Naive thymus-derived CD4-positive, alpha-beta T cell (primary cell): Measurements from ENCODE around the gene MORN3. TPM values are rescaled to one million over a fixed set of nuclear protein-coding genes. Genes with fewer than 3 reads are reported as not detected.
"Not testable (repeated sequence)": the region's sequence is repeated elsewhere in the genome, so short reads cannot be mapped to it uniquely, and the experiment has no call there.

ENCODE experiments used
- ATAC-seq: fragments of 150-1000 bp; cut with Tn5 transposase; 2 replicates; pipeline ENCODE4 v1.10.0; 2021; ENCODE audit warnings: mild to moderate bottlenecking, moderate library complexity
- CTCF ChIA-PET: fragments of 350-600 bp; sonication (Branson Sonifier 250); formaldehyde crosslinking; loops from one replicate; lab custom pipeline; 2021; ENCODE audit warnings: antibody characterized with exemption; lab: Charles Lee
- POLR2A ChIA-PET: fragments of 350-600 bp; sonication (Branson Sonifier 250); formaldehyde crosslinking; loops from one replicate; lab custom pipeline; 2021; ENCODE audit warnings: antibody characterized with exemption, inconsistent platforms; lab: Charles Lee
- DNase-seq, 9 donors: peaks; one replicate each; pipeline versions ENCODE4 v3.0.0 to v3.0.0-alpha.2; 2020 to 2022; ENCODE audit warnings: mixed read lengths in 1 of 9
- H3K27ac ChIP-seq: one replicate; pipeline ENCODE4 v1.7.0; 2013; ENCODE audit warnings: mild to moderate bottlenecking, low read depth, low read length, moderate library complexity
- H3K27me3 ChIP-seq, 2 donors: one replicate each; pipeline ENCODE4 v1.7.0; 2013; ENCODE audit warnings: low read length in 2 of 2, mild to moderate bottlenecking in 2 of 2, moderate library complexity in 2 of 2; ENCODE audit not compliant: control insufficient read depth in 2 of 2, insufficient read depth in 2 of 2
- H3K36me3 ChIP-seq, 3 experiments: 1 replicate in 2 of 3; 2 replicates in 1 of 3; pipeline ENCODE4 v1.7.0; 2013; ENCODE audit warnings: low read length in 3 of 3, mild to moderate bottlenecking in 3 of 3, moderate library complexity in 1 of 3; ENCODE audit not compliant: insufficient read depth in 3 of 3, control insufficient read depth in 2 of 3
- H3K4me1 ChIP-seq, 2 donors: one replicate each; pipeline ENCODE4 v1.7.0; 2013; ENCODE audit warnings: low read length in 2 of 2, mild to moderate bottlenecking in 2 of 2, moderate library complexity in 1 of 2; ENCODE audit not compliant: control insufficient read depth in 2 of 2, insufficient read depth in 2 of 2
- H3K4me3 ChIP-seq: 2 replicates; pipeline ENCODE4 v1.7.0; 2013; ENCODE audit warnings: mild to moderate bottlenecking, low read length
- H3K9me3 ChIP-seq, 3 experiments: 1 replicate in 2 of 3; 2 replicates in 1 of 3; pipeline ENCODE4 v1.7.0; 2013; ENCODE audit warnings: low read length in 3 of 3; ENCODE audit not compliant: control insufficient read depth in 2 of 3
- H3K27ac Mint-ChIP-seq, 9 donors: one replicate each; pipeline ENCODE4 v1.8.0; 2020 to 2022; ENCODE audit warnings: mixed read lengths in 9 of 9, mild to moderate bottlenecking in 8 of 9, moderate library complexity in 5 of 9, inconsistent platforms in 2 of 9
- H3K27me3 Mint-ChIP-seq, 5 donors: one replicate each; pipeline ENCODE4 v1.8.0; 2021 to 2022; ENCODE audit warnings: mixed read lengths in 5 of 5, mild to moderate bottlenecking in 1 of 5
- H3K36me3 Mint-ChIP-seq, 5 donors: one replicate each; pipeline ENCODE4 v1.8.0; 2020 to 2022; ENCODE audit warnings: mixed read lengths in 5 of 5, mild to moderate bottlenecking in 3 of 5, inconsistent platforms in 1 of 5
- H3K4me1 Mint-ChIP-seq, 7 donors: one replicate each; pipeline ENCODE4 v1.8.0; 2020 to 2022; ENCODE audit warnings: mixed read lengths in 7 of 7, mild to moderate bottlenecking in 3 of 7, inconsistent platforms in 1 of 7
- H3K4me3 Mint-ChIP-seq, 10 donors: one replicate each; pipeline ENCODE4 v1.8.0; 2020 to 2022; ENCODE audit warnings: mild to moderate bottlenecking in 10 of 10, mixed read lengths in 10 of 10, moderate library complexity in 6 of 10, inconsistent platforms in 2 of 10
- H3K9me3 Mint-ChIP-seq, 11 donors: one replicate each; pipeline ENCODE4 v1.8.0; 2020 to 2022; ENCODE audit warnings: mixed read lengths in 11 of 11, mild to moderate bottlenecking in 4 of 11, inconsistent platforms in 1 of 11, moderate library complexity in 1 of 11
- intact Hi-C, 2 donors: fragments of 100-400 bp; cut with micrococcal nuclease; formaldehyde crosslinking; loops; one replicate each; pipeline ENCODE4 v1.15.1; 2023
- polyA plus RNA-seq, 2 donors: library from polyadenylated mRNA; unstranded; fragments of 300-500 nt; fragmentation: Illumina TruSeq; gene quantifications; one replicate each; pipeline ENCODE4 v1.2.3, GENCODE V29; 2021
- total RNA-seq, 6 experiments: library from RNA in 5 of 6; stranded (reverse) in 5 of 6; gene quantifications; 1 replicate in 5 of 6; 2 replicates in 1 of 6; pipeline ENCODE4 v1.2.3 and lab custom pipeline; 2021 to 2026

MORN3 gene
- total and polyA plus RNA-seq, 7 experiments from 2014 or later = 2.3 to 19.2 (median 8.7) TPM

DNA sequence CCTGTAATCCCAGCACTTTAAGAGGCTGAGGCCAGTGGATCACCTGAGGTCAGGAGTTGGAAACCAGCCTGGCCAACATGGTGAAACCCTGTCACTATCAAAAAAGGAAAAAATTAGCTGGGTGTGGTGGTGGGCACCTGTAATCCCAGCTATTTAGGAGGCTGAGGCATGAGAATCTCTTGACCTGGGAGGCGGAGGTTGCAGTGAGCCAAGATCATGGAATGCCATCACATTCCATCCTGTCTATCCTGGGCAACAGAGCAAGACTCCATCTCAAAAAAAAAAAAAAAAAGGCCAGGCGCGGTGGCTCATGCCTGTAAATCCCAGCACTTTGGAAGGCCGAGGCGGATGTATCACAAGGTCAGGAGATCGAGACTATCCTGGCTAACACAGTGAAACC lies 28.4 kb upstream of the MORN3 start:
- CTCF ChIA-PET = interaction anchor here (0.6 to 7.0 kb wide), 9 partner anchors 11 to 405 kb away, joined by 3 to 57 read pairs (median 3); partner anchors contain the start of genes RHOF and TMEM120B
- not testable (repeated sequence) for ATAC-seq, H3K27ac ChIP-seq, H3K4me1 Mint-ChIP-seq, H3K36me3 ChIP-seq, H3K27me3 ChIP-seq, H3K9me3 ChIP-seq, H3K27ac Mint-ChIP-seq, H3K9me3 Mint-ChIP-seq, H3K4me1 ChIP-seq, H3K4me3 ChIP-seq, H3K36me3 Mint-ChIP-seq, H3K27me3 Mint-ChIP-seq, H3K4me3 Mint-ChIP-seq, DNase-seq
- intact Hi-C loops = loop anchor here (1.0 to 2.0 kb wide), 6 partner anchors 15 to 190 kb away; partner anchors contain the start of genes PSMD9 (in 1 of the 2) and TMEM120B (in 1 of the 2)
- POLR2A ChIA-PET = interaction anchor here (0.6 to 1.1 kb wide), 4 partner anchors 18 to 144 kb away, joined by 3 read pairs; no protein-coding TSS in a partner anchor

DNA sequence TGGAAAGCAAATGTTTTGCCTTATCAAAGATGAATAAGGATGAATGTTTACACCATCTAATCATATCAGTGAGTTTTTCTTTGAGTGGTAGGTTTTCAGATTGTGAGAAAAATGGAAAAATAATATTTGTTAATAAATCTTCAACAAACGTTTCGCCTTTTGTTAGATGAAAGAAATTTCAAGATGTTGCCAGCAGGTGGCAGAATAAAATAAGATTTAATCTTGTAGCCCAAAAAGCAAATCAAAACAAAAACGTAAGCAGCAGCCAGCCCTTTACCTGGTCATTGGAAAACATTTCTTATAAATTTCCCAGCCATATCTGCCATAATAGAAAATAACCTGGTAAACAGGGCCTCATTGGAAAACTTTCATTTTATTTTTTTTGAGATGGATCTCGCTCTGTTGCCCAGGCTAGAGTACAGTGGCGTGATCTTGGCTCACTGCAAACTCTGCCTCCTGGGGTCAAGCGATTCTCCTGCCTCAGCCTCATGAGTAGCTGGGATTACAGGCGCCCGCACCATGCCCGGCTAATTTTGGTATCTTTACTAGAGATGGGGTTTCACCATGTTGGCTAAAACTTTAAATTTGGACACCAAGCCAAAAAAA lies 27.7 kb upstream of the MORN3 start:
- Mint-ChIP-seq H3K4me3 (no peak overlapping the region), H3K4me1 (peaks cover 0 to 5% (median 0%) of the 10 kb centered on the region in 7 donors), H3K27ac (peak overlapping the region in 4 of 9 donors; percentile 5 to 41 (median 28)), H3K36me3 (no peaks in the 10 kb centered on the region), H3K9me3 (no peaks in the 10 kb centered on the region), H3K27me3 (peaks cover 0 to 7% (median 0%) of the 10 kb centered on the region in 5 donors)
- intact Hi-C loops = loop anchor here (1.0 to 2.0 kb wide), 6 partner anchors 16 to 191 kb away; partner anchors contain the start of genes PSMD9 (in 1 of the 2) and TMEM120B (in 1 of the 2)
- Histone ChIP-seq H3K27me3 (no peaks in the 10 kb centered on the region), H3K4me1 (no peaks in the 10 kb centered on the region), H3K27ac (no peak overlapping the region), H3K36me3 (no peaks in the 10 kb centered on the region), H3K4me3 (no peak overlapping the region), H3K9me3 (no peaks in the 10 kb centered on the region)
- ChIA-PET CTCF (interaction anchor here (0.9 to 7.0 kb wide), 8 partner anchors 11 to 197 kb away, joined by 3 to 57 read pairs (median 4); partner anchors contain the start of genes RHOF and TMEM120B), POLR2A (interaction anchor here (0.6 to 0.7 kb wide), 3 partner anchors 90 to 164 kb away, joined by 3 read pairs; no protein-coding TSS in a partner anchor)
- DNase-seq (peak in 7 of 9 donors; percentile 37 to 72 (median 63)), ATAC-seq (no peak)

DNA sequence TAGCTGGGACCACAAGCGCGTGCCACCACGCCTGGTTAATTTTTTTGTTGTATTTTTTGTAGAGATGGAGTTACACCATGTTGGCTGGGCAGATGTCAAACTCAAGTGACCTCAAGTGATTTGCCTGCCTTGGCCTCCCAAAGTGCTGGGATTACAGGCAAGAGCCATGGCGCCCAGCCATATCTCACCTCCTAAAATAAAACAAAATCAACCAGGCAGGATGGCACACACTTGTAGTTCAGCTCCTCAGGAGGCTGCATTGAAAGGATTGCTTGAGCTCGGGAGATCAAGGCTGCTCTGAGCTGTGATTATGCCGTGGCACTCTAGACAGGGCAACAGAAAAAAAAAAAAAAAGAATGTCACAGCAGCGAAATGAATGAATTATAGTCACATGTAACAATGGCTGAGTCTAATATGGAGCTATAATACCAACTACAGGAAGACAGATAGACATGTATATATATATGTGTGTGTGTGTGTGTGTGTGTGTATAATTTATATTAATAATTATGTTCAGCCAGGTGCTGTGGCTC lies 23.8 kb upstream of the MORN3 start:
- Histone ChIP-seq H3K4me3 (no peak overlapping the region), H3K27ac (no peak overlapping the region), H3K27me3 (no peaks in the 10 kb centered on the region), H3K4me1 (no peaks in the 10 kb centered on the region), H3K36me3 (no peaks in the 10 kb centered on the region), H3K9me3 (no peaks in the 10 kb centered on the region)
- ChIA-PET CTCF (interaction anchor here (1.0 to 7.0 kb wide), 2 partner anchors 102 to 215 kb away, joined by 3 to 57 read pairs; partner anchors contain the start of gene RHOF), POLR2A (interaction anchor here (1.6 kb wide), 1 partner anchor 101 kb away, joined by 5 read pairs; the partner anchor contains the start of gene RHOF)
- H3K27ac Mint-ChIP-seq = no peak overlapping the region
- H3K9me3 Mint-ChIP-seq = no peaks in the 10 kb centered on the region
- H3K4me1 Mint-ChIP-seq = peaks cover 0 to 14% (median 0%) of the 10 kb centered on the region in 7 donors
- no peak for DNase-seq
- intact Hi-C loops = no loop called here
- ATAC-seq = no peak
- no peak overlapping the region for H3K4me3 Mint-ChIP-seq
- peaks cover 0 to 4% (median 0%) of the 10 kb centered on the region in 5 donors for H3K27me3 Mint-ChIP-seq
- H3K36me3 Mint-ChIP-seq = no peaks in the 10 kb centered on the region

DNA sequence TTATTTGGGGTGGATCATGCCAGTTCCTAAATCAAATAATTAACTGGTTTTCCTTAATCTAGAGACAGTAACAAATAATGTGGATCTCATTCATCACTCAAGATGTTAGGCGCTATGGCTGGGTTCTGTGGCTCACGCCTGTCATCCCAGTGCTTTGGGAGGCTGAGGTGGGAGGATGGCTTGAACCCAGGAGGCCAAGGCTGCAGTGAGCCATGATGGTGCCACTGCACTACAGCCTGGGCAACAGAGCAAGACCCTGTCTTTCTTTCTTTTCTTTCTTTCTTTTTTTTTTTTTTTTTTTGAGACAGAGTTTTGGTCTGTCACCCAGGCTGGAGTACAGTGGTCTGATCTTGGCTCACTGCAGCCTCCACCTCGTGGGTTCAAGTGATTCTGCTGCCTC lies 23.3 kb upstream of the MORN3 start:
- H3K4me3 Mint-ChIP-seq, POLR2A ChIA-PET, H3K36me3 Mint-ChIP-seq, intact Hi-C loops, H3K9me3 ChIP-seq, H3K4me1 ChIP-seq, H3K27ac Mint-ChIP-seq, DNase-seq, ATAC-seq, H3K4me3 ChIP-seq, H3K9me3 Mint-ChIP-seq, H3K36me3 ChIP-seq, H3K27ac ChIP-seq, H3K27me3 ChIP-seq, H3K27me3 Mint-ChIP-seq: not testable (repeated sequence)
- H3K4me1 Mint-ChIP-seq = peaks cover 0 to 14% (median 0%) of the 10 kb centered on the region in 7 donors
- CTCF ChIA-PET = interaction anchor here (7.0 kb wide), 1 partner anchor 103 kb away, joined by 57 read pairs; the partner anchor contains the start of gene RHOF

DNA sequence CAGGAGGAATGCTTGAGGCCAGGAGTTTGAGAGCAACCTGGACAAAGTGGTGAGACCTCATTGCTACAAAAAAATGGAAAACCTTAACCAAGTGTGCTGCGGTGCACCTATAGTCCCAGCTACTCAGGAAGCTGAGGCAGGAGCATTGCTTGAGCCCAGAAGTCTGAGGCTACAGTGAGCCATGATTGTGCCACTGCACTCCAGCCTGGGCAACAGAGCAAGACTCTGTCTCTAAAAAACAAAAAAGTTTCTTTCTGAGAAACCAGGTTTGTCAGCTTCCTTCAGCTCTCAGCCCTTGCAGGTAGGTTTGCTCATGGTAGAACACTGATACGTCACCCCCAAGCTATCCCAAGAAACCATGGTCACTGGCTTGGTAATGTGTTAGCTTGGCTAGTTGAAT lies 20.0 kb upstream of the MORN3 start:
- Histone ChIP-seq H3K4me3 (no peak overlapping the region), H3K27ac (no peak overlapping the region), H3K4me1 (peaks cover 0 to 4% of the 10 kb centered on the region in 2 donors), H3K27me3 (no peaks in the 10 kb centered on the region), H3K9me3 (no peaks in the 10 kb centered on the region), H3K36me3 (no peaks in the 10 kb centered on the region)
- Mint-ChIP-seq H3K27me3 (peaks cover 0 to 6% (median 0%) of the 10 kb centered on the region in 5 donors), H3K27ac (peak overlapping the region in 5 of 9 donors; percentile 8 to 36 (median 21)), H3K4me3 (no peak overlapping the region), H3K36me3 (no peaks in the 10 kb centered on the region), H3K9me3 (peaks cover 0 to 2% (median 0%) of the 10 kb centered on the region in 11 donors), H3K4me1 (peaks cover 0 to 16% (median 10%) of the 10 kb centered on the region in 7 donors)
- CTCF ChIA-PET = interaction anchor here (0.7 to 1.9 kb wide), 4 partner anchors 12 to 123 kb away, joined by 3 to 6 read pairs (median 4); partner anchors contain the start of gene RHOF
- intact Hi-C loops = loop anchor here in 1 of 2 donors (5.0 kb wide), 1 partner anchor 198 kb away; the partner anchor contains the start of gene PSMD9
- POLR2A ChIA-PET = interaction anchor here (1.5 kb wide), 1 partner anchor 97 kb away, joined by 4 read pairs; no protein-coding TSS in a partner anchor
- no peak for ATAC-seq
- DNase-seq = no peak

DNA sequence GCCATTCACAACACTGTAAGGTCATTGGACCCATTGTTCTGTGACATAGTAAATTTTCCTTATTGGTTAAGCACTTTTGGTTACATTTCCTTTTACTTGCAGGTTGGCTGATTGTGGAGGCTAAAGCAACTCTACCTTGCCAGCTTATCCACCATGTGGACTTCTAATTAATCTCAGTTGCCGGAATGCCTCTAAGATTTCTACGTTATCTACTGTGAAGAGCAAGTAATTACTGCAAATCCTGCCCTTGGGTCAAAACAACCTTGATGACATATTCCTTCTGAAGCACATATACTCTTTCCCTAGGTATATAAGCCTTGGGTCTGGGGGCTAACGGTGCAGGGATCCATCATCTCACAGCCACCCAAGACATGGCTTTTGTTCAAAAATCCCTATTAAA lies 19.5 kb upstream of the MORN3 start:
- peaks cover 0 to 2% (median 0%) of the 10 kb centered on the region in 11 donors for H3K9me3 Mint-ChIP-seq
- Histone ChIP-seq H3K9me3 (no peaks in the 10 kb centered on the region), H3K4me3 (no peak overlapping the region), H3K27ac (no peak overlapping the region), H3K4me1 (peaks cover 0 to 4% of the 10 kb centered on the region in 2 donors), H3K27me3 (no peaks in the 10 kb centered on the region), H3K36me3 (no peaks in the 10 kb centered on the region)
- H3K4me3 Mint-ChIP-seq = no peak overlapping the region
- intact Hi-C loops = loop anchor here in 1 of 2 donors (5.0 kb wide), 1 partner anchor 198 kb away; the partner anchor contains the start of gene PSMD9
- POLR2A ChIA-PET = interaction anchor here (1.5 kb wide), 1 partner anchor 98 kb away, joined by 4 read pairs; no protein-coding TSS in a partner anchor
- ATAC-seq = no peak
- H3K36me3 Mint-ChIP-seq = no peaks in the 10 kb centered on the region
- DNase-seq = no peak
- peaks cover 0 to 16% (median 10%) of the 10 kb centered on the region in 7 donors for H3K4me1 Mint-ChIP-seq
- CTCF ChIA-PET = interaction anchor here (1.3 to 1.9 kb wide), 2 partner anchors 84 to 123 kb away, joined by 3 to 6 read pairs; no protein-coding TSS in a partner anchor
- H3K27me3 Mint-ChIP-seq = peaks cover 0 to 6% (median 0%) of the 10 kb centered on the region in 5 donors
- H3K27ac Mint-ChIP-seq = peak overlapping the region in 6 of 9 donors; percentile 8 to 36 (median 22)
